Inflammatory macrophage treated with lipopolysaccharide for 4 hours (primary cell): ENCODE data around the gene ICOS.
A peak's percentile ranks its signal among the peaks of the same experiment; 100 is the strongest.
"Not testable (repeated sequence)": the region's sequence is repeated elsewhere in the genome, so short reads cannot be mapped to it uniquely, and the experiment has no call there.

Experiments used
- DNase-seq: peaks from one replicate; pipeline ENCODE4 v3.0.0-alpha.2; 2020

Gene ICOS

DNA sequence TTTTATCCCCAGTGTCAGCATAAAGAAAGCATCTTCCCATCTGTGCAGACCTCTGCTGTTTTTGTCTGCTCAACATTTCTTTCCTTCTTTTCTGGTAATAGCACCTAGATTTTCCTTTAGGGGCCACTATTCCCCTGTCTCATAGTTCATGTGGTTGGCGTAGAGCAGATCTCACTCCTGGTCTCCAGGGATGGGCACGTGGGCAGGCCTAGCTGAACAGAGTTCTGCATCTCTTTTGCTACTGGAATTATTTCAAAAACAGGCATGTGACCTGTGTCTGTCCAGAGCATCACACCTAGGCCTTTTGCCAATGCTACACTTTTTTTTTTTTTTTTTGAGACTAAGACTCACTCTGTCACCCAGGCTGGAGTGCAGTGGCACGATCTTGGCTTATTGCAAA lies 17.7 kb upstream of the ICOS start:
- DNase-seq, result no peak

DNA sequence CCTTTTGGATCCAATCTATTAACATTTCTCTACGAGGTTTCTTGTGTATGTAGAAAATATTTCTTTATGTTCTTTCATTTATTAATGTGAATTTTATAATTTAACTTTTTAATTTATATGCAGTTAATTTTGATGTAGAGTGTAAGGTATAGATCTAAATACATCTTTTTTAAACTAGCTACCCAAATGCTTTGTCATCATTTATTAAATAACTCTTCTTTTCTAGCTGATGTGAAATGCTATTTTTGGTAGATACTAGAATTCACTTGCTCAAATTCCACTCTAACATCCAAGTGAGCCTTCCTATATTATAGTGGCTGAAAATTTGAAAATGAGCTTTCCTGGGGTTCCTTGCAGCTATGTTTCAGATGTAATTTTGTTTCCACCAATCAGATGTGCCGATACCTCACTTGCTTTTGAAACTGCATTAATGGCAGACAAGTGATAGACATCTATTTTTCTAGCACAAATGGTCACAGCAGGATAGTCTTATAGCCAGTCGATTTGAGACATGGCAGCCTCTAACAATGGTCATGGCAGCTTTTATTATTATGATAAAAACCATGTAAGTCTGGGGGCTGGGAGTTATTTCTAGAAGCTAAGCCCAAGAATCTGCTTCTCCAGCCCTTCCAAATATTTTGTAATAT lies 10.9 kb upstream of the ICOS start:
- no peak for DNase-seq

DNA sequence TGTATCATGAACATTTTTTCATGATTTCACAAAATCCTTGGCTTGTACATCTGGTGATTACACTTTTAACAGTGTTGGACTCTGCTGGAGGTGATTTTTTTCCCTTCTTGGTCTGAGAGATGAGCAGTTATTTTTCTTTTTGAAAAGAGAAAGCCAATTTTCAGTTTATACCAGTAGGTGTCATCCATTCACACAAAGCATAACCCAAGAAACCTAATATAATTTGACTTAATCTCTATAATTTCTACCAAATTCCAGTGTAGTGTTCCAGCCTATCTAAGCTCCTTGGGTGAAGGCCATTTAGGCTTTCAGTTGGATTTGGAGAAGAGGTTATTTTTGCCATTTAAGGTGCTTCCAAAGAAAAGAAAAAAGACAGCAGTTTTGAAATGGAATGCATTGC lies 7.7 kb upstream of the ICOS start:
- peak; percentile 14 for DNase-seq

DNA sequence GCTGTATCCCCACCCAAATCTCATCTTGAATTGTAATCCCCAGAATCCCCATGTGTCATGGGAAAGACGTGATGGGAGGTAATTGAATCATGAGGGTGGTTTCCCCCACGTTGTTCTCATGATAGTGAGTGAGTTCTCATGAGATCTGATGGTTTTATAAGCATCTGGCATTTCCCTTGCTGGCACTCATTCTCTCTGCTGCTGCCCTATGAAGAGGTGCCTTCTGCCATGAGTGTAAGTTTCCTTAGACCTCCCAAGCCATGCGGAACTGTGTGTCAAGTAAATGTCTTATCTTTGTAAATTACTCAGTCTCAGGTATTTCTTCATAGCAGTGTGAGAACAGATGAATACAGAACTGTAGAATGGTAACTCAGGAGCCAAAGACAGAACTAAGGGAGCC lies 5.3 kb upstream of the ICOS start:
- not testable (repeated sequence) for DNase-seq

DNA sequence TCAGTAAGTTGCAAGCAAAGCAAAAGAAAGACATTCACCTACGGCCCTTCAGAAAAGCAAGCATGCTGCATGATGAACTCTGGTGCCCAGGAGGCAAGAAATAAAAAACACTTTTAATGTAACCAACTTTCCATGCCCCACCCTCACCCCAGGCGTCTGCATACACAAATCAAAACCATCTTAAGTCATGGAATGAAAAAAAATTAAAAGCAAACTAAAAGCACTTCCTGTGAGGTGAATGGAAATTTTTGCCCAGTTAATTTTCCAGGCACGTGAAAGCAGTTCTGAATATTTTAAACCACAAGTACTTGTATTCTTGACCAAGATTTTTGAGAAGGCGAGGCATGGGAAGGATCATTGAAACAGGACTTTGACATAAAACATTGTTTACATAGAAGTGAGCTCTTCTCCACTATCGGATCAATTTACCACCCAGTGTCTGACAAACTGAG lies 2.5 kb upstream of the ICOS start:
- DNase-seq, result no peak

DNA sequence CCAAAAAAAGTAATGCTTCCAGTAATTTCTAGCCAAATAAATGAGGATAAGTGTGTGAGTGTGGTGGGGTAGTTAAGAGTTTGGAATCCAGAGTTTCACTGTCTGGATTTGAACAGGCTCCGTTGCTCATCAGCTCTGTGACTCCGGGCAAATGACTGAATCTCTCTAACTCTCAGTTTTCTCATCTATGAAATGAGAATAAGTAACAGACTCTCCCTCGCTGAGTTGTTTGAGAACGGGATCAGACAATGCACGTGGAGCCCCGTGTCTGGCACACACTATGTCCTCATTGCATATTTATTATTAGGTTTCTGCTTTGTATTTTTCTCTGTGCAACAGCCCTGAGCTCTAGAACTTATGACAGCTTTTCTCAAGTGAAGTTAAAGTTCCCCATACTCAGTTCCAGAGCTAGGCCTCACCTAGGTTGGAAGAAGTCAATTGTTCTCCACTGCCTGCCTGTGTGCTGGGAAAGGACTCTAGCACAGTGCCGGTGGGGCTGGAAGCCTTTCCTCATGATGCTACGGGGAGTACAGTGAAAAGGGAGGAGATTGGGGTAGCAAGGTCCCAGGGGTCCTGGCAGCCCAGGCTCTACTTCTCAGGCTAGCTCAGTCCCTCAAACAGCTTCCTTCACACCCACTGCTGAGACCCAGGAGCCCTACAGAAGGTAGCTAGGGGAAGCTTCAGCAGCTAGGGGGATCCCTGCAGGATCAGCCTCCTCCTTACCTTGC lies 1.7 kb upstream of the ICOS start:
- DNase-seq, result no peak

GRCh38 chr2:203935568-203935967 lies 995 bp upstream of the ICOS start:
- DNase-seq, result no peak

DNA sequence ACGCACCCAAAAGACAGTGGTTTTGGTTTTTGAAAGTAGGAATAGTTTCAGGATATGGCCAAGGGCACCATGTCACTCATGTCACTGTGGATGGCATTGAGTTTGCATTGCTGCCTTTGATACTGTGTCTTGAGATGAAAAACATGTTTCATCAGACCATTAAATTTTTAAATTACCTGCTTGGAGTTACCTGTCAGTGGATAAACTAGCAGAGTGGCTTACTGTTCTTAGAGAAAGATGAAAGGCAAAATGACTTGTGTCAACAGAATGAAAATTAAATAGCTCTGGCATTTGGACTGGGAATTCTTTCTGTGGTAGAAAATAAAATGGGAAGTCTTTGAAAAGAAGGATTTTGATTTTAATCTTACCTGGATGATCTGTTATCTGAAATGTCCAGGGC lies 386 bp downstream of the ICOS start:
- no peak for DNase-seq

GRCh38 chr2:203937788-203938187 lies 1.2 kb downstream of the ICOS start:
- no peak for DNase-seq

GRCh38 chr2:203940039-203940438 lies 3.5 kb downstream of the ICOS start:
- peak; percentile 31 for DNase-seq

- DNase-seq, result not testable (repeated sequence)
Observed at GRCh38 chr2:203943493-203944382, 7.2 kb downstream of the ICOS start.

- peak; percentile 27 for DNase-seq
Observed at GRCh38 chr2:203948733-203949132, 12.2 kb downstream of the ICOS start.

DNA sequence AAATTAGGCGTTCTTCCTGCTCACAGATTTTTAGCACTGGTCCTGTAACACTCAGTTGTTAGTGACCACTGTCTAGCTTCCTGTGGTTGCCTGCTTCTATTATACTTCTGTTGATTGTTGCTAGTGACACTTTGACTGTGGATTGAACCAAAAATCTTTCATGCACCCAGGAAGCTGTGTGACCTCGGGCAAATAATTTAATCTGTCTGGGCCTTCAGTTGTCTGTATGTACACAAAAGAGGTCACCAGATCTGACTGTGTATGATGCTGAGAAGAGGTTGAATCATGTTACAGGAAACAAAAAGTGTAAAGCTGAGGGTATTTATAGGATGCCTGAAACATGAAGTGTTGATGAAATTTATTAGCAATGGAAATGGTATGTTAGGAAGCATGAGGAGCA lies 12.7 kb downstream of the ICOS start:
- DNase-seq, result no peak

DNA sequence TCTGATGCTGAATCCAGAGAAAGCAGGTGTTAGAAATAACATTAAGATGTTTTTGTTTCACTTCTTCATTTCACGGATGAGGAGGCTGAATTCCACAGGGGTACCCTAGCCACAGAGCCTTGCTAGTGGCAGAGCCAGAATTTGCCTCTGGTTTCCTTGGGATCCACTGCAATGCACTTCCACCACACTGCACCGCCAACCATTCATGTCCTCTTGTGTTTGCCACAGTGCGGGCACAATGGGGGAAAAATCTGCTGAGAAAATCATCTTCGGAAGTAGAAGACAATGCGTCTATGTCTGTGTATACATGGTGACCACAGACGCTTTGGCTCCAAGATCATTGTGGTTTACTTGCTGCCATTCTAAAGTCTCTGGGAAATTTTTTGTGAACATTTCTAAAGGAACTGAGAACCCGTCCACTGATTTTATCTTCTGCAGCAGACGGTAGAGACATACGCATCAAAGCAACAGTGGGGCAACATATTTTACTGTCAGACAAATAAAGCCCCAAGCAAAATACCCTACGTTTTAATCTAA lies 14.9 kb downstream of the ICOS start:
- DNase-seq, result no peak

GRCh38 chr2:203959265-203959664 lies 22.7 kb downstream of the ICOS start:
- no peak for DNase-seq

- DNase-seq, result no peak
Observed at GRCh38 chr2:203959672-203960071, 23.1 kb downstream of the ICOS start.

DNA sequence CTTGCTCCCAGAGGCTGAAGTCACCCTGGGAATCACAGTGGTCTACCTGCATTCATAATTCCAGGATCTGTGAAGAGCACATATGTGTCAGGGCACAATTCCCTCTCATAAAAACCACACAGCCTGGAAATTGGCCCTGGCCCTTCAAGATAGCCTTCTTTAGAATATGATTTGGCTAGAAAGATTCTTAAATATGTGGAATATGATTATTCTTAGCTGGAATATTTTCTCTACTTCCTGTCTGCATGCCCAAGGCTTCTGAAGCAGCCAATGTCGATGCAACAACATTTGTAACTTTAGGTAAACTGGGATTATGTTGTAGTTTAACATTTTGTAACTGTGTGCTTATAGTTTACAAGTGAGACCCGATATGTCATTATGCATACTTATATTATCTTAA lies 24.2 kb downstream of the ICOS start:
- DNase-seq, result no peak

GRCh38 chr2:203965190-203965589 lies 28.6 kb downstream of the ICOS start:
- not testable (repeated sequence) for DNase-seq

DNA sequence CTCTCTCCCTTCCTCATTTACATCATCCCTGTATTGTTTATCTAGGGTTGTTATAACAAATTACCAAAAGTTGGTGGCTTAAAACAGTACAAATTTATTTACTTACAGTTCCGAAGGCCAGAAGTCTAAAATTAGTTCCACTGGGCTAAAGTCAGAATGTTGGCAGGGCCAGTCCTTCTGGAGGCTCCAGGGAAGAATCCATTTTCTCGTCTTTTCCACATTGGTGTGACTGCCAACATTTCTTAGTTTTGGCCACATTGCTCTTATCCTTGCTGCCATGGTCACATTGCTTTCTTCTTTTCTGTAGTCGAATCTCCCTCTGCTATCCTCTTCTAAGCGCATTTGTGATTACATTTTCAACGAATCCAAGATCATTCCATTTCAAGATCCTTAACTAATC lies 34.7 kb downstream of the ICOS start:
- no peak for DNase-seq

- no peak for DNase-seq
Observed at GRCh38 chr2:203972066-203972465, 35.5 kb downstream of the ICOS start.

DNA sequence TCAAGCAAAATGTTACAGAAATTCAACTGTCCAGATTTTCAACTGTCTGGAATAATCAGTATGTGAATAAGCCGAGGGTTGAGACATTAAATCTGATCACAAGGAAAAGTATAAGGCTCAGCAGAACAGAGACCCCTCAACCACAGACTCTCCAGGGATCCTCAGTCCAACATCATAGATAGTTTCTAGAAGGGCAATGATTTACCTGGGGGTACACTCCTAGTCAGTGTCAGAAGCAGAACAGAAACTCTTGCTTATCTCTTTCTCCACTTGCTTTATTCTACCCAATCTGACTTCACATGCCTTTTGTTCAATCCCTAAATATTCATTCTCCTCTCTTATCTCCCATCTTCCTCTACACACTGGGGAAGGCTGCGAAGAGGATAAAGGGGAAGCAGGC lies 36.4 kb downstream of the ICOS start:
- no peak for DNase-seq

DNA sequence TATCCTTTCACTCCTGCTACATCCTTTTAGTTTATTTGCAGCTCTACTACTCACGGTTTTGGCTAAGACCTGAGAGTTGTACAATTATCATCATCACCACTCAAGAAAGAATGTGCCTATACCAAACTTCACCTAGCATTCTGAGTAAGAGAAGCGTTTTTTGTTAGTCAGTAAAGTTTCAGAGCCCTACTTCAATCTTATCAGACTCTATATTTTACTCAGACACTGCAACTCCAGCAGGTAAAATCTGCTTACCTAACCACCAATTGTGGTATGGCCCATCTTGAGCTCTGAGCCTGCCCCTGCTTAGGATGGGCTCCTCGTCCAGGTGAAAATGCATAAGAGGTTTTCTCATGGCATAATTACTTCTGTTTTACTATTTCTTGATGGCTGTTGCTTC lies 37.1 kb downstream of the ICOS start:
- no peak for DNase-seq

GRCh38 chr2:203975912-203976311 lies 39.3 kb downstream of the ICOS start:
- DNase-seq, result no peak
